Right atrium auricular region (tissue), 2 donors: ENCODE data around the gene SLC35G1. TPM values are rescaled to one million over a fixed set of nuclear protein-coding genes. Genes with fewer than 3 reads are reported as not detected.

Experiments used
- DNase-seq: peaks from one replicate; pipeline ENCODE4 v3.0.0-alpha.2; 2019; ENCODE audit warnings: low spot score
- H3K27ac ChIP-seq, 2 donors: fragments of 200-600 bp; sonication (generic); 1 replicate in 1 of 2; 2 replicates in 1 of 2; pipeline ENCODE4 v1.5.1; 2016 to 2019
- H3K27me3 ChIP-seq, 2 donors: fragments of 200-600 bp; sonication (generic); one replicate each; pipeline versions ENCODE4 v1.5.1 to v1.6.0; 2017 to 2019
- H3K36me3 ChIP-seq: fragments of 200-600 bp; sonication (generic); one replicate; pipeline ENCODE4 v1.5.1; 2016
- H3K4me1 ChIP-seq, 2 donors: fragments of 200-600 bp; sonication (generic); one replicate each; pipeline versions ENCODE4 v1.5.1 to v1.6.0; 2017 to 2019
- H3K4me3 ChIP-seq, 2 donors: fragments of 200-600 bp; sonication (generic); 1 replicate in 1 of 2; 2 replicates in 1 of 2; pipeline ENCODE4 v1.5.1; 2017 to 2019; ENCODE audit warnings: mild to moderate bottlenecking in 1 of 2, moderate library complexity in 1 of 2
- H3K9me3 ChIP-seq, 2 donors: fragments of 200-600 bp; sonication (generic); one replicate each; pipeline ENCODE4 v1.5.1; 2019
- CTCF ChIP-seq, 2 donors: fragments of 200-600 bp; sonication (generic); IDR thresholded peaks; one replicate each; pipeline ENCODE4 v1.5.1; 2019; ENCODE audit warnings: antibody characterized with exemption in 2 of 2
- total RNA-seq, 2 donors: library from RNA; depleted of rRNA; stranded (reverse); fragments of >200 nt; gene quantifications; one replicate each; pipeline ENCODE4 v1.1.0, GENCODE V29; 2016

SLC35G1 gene, protein sequence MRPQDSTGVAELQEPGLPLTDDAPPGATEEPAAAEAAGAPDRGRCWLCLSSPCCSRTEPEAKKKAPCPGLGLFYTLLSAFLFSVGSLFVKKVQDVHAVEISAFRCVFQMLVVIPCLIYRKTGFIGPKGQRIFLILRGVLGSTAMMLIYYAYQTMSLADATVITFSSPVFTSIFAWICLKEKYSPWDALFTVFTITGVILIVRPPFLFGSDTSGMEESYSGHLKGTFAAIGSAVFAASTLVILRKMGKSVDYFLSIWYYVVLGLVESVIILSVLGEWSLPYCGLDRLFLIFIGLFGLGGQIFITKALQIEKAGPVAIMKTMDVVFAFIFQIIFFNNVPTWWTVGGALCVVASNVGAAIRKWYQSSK
- 1 to 10 TPM; 3.5 to 5.6 TPM for total RNA-seq

- peak; percentile 65 for DNase-seq
- Histone ChIP-seq H3K4me3 (peak within 1 kb of the TSS; percentile 90 to 92), H3K36me3 (no peaks in the 10 kb centered on the region), H3K27ac (peak within 1 kb of the TSS; percentile 77 to 79), H3K4me1 (peaks cover 0 to 14% of the 10 kb centered on the region in 2 donors), H3K27me3 (no peaks in the 10 kb centered on the region), H3K9me3 (no peaks in the 10 kb centered on the region)
- TF ChIP-seq CTCF (IDR thresholded peaks at IDR 0.05), result no peak
Measured at GRCh38 chr10:93893646-93894515, at the start of gene SLC35G1. Gene SLC35G1 (plus strand): TSS chr10:93893978. CDS start chr10:93894034, 56 bp downstream.

- no peak for TF ChIP-seq CTCF (IDR thresholded peaks at IDR 0.05)
- Histone ChIP-seq H3K9me3 (no peaks in the 10 kb centered on the region), H3K27ac (no peak overlapping the region), H3K4me1 (no peaks in the 10 kb centered on the region), H3K36me3 (no peaks in the 10 kb centered on the region), H3K4me3 (no peak overlapping the region), H3K27me3 (no peaks in the 10 kb centered on the region)
- no peak for DNase-seq
Measured at GRCh38 chr10:93844979-93845626, 48.7 kb upstream of the SLC35G1 start.

GRCh38 chr10:93849593-93849992, 44.2 kb upstream of the SLC35G1 start:
- Histone ChIP-seq H3K4me3 (no peak overlapping the region), H3K9me3 (no peaks in the 10 kb centered on the region), H3K4me1 (no peaks in the 10 kb centered on the region), H3K27ac (no peak overlapping the region), H3K27me3 (no peaks in the 10 kb centered on the region), H3K36me3 (no peaks in the 10 kb centered on the region)
- DNase-seq, result no peak
- no peak for TF ChIP-seq CTCF (IDR thresholded peaks at IDR 0.05)

GRCh38 chr10:93850031-93851015, 43.5 kb upstream of the SLC35G1 start:
- H3K27me3 ChIP-seq, result no peaks in the 10 kb centered on the region
- no peaks in the 10 kb centered on the region for H3K9me3 ChIP-seq
- no peak for TF ChIP-seq CTCF (IDR thresholded peaks at IDR 0.05)
- H3K4me1 ChIP-seq, result no peaks in the 10 kb centered on the region
- DNase-seq, result no peak
- H3K4me3 ChIP-seq, result no peak overlapping the region
- no peak overlapping the region for H3K27ac ChIP-seq
- H3K36me3 ChIP-seq, result no peaks in the 10 kb centered on the region

GRCh38 chr10:93851169-93851568, 42.6 kb upstream of the SLC35G1 start:
- Histone ChIP-seq H3K9me3 (no peaks in the 10 kb centered on the region), H3K4me3 (no peak overlapping the region), H3K27me3 (no peaks in the 10 kb centered on the region), H3K36me3 (no peaks in the 10 kb centered on the region), H3K27ac (no peak overlapping the region), H3K4me1 (no peaks in the 10 kb centered on the region)
- DNase-seq, result no peak
- TF ChIP-seq CTCF (IDR thresholded peaks at IDR 0.05), result no peak
